Left ventricle myocardium inferior (tissue), 1 donor: ENCODE results near the gene DYSF. TPM values are rescaled to one million over a fixed set of nuclear protein-coding genes. Genes with fewer than 3 reads are reported as not detected.

ENCODE experiments used
- DNase-seq: peaks from one replicate; pipeline ENCODE4 v3.0.0-alpha.2; 2020
- H3K27ac ChIP-seq: fragments of 200-600 bp; replicated peaks from 2 replicates; pipeline ENCODE4 v1.8.0; 2021
- H3K27me3 ChIP-seq: fragments of 200-600 bp; 2 replicates; pipeline ENCODE4 v1.8.0; 2021; ENCODE audit warnings: low read depth
- H3K36me3 ChIP-seq: fragments of 200-600 bp; 2 replicates; pipeline ENCODE4 v1.8.0; 2021
- H3K4me1 ChIP-seq: fragments of 200-600 bp; 2 replicates; pipeline ENCODE4 v1.8.0; 2021
- H3K4me3 ChIP-seq: fragments of 200-600 bp; 2 replicates; pipeline ENCODE4 v1.8.0; 2021; ENCODE audit warnings: mild to moderate bottlenecking, moderate library complexity
- H3K9me3 ChIP-seq: fragments of 200-600 bp; replicated peaks from 2 replicates; pipeline ENCODE4 v1.8.0; 2021
- intact Hi-C: fragments of 100-400 bp; cut with micrococcal nuclease; formaldehyde crosslinking; loops from one replicate; pipeline ENCODE4 v1.11.0; 2022
- total RNA-seq: library from RNA; stranded (reverse); fragmentation: NEBNext Ultra II Directional; extraction: Animal tissue kit (Norgen Biotek cat#: 25700); gene quantifications from one replicate; pipeline ENCODE4 v1.2.1, GENCODE V29; 2021
- TF ChIP-seq, protein P1 (sequence below): fragments of 200-600 bp; IDR thresholded peaks from 2 replicates; pipeline ENCODE4 v1.8.0; 2021; ENCODE audit warnings: antibody characterized with exemption, mild to moderate bottlenecking, borderline replicate concordance
- donor health status: DM: no; HTN: yes; CAD: no; lungs with severe emphysema.

Gene DYSF
- total RNA-seq, 1 donor from 2014 or later = 48.2 TPM

DNA sequence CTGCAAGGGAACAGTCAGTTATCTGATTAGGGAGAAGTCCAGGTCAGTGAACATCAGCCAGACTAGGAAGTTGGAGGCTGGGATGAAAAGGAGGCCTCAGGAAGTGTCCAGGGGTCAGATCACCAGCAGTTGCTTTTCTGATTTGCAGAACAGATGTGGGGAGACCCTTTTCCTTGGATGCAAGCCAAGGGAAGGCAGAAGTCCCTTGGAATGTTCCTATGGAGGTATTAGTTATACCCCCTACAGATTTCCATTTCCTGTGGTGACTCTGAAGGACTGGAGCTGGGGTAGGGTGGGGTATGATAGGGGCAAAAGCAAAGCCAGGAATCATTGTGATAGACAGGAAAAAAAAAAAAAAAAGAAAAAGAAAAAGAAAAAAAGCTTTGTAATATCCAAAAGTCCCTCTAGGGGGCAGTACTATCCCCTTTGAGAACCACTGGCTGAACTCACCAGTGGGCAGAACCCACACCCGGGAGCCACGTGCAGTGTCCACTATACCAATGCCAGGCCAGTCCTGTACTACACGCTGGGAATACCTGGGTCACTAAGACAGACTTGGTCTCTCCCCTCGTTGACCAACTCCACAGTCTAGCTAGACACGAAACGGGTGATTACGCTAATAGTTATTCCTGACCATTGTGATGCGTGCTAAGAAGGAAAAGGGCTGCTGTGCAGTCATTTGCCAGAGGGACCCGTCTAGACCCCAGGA lies 7.4 kb downstream of the DYSF start:
- TF ChIP-seq, protein P1, sequence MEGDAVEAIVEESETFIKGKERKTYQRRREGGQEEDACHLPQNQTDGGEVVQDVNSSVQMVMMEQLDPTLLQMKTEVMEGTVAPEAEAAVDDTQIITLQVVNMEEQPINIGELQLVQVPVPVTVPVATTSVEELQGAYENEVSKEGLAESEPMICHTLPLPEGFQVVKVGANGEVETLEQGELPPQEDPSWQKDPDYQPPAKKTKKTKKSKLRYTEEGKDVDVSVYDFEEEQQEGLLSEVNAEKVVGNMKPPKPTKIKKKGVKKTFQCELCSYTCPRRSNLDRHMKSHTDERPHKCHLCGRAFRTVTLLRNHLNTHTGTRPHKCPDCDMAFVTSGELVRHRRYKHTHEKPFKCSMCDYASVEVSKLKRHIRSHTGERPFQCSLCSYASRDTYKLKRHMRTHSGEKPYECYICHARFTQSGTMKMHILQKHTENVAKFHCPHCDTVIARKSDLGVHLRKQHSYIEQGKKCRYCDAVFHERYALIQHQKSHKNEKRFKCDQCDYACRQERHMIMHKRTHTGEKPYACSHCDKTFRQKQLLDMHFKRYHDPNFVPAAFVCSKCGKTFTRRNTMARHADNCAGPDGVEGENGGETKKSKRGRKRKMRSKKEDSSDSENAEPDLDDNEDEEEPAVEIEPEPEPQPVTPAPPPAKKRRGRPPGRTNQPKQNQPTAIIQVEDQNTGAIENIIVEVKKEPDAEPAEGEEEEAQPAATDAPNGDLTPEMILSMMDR = peak; percentile 73
- no peak for DNase-seq
- no peaks in the 10 kb centered on the region for H3K36me3 ChIP-seq
- intact Hi-C loops = loop anchor here (5.0 kb wide), 1 partner anchor 47 kb away; no protein-coding TSS in a partner anchor
- H3K4me1 ChIP-seq = peaks cover 96% of the 10 kb centered on the region
- H3K9me3 ChIP-seq = no peaks in the 10 kb centered on the region
- H3K27ac ChIP-seq = peak overlapping the region; percentile 91
- H3K4me3 ChIP-seq = no peak overlapping the region
- H3K27me3 ChIP-seq = no peaks in the 10 kb centered on the region

DNA sequence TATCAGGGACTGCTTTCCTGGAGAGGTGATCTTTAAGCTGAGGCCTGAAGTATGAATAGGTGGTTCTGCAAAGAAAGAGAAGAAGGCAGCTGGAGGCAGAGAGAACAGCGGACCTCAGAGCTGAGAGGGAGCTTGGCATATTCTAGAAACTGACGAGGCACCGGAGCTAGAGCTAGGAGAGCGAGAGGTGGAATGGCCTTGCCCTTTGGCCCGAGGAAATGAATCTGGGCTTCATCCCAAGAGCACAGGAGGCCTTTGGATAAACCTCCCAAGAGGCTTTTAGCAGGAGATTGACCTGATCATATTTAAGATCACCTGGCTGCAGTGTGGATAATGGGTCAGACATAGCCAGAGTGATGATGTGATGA lies 7.9 kb downstream of the DYSF start:
- intact Hi-C loops = loop anchor here (5.0 kb wide), 1 partner anchor 46 kb away; no protein-coding TSS in a partner anchor
- Histone ChIP-seq H3K27ac (peak overlapping the region; percentile 91), H3K9me3 (no peaks in the 10 kb centered on the region), H3K4me1 (peaks cover 96% of the 10 kb centered on the region), H3K36me3 (no peaks in the 10 kb centered on the region), H3K27me3 (no peaks in the 10 kb centered on the region), H3K4me3 (no peak overlapping the region)
- no peak for DNase-seq
- TF ChIP-seq, protein P1 = no peak

DNA sequence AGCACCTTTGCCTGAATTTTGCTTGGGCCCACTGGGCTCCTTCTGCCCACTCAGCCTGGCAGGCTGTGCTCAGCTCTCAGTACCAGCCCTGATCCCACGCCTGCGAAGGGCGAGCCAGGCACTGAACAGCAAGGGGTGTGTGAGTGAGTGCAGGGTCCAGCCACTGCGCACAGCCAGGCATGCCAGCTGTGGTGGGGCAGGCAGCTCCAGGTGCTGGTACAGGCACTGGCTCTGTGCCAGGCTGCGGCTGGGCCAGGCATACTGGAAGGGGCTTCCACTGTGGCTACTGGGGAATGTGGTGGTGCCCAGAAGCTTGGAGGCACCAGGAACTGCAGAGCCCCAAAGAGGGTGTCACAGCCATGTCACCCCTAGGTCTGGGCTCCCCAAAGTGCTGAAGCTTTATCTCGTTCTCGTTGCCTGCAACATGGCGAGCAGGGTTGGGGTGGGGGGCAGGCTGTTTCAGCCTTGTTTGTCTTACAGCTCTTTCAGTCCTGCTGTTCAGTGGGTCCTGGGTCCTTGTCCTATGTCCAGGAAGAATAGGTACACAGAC lies 8.8 kb downstream of the DYSF start:
- no peak for DNase-seq
- H3K4me1 ChIP-seq = peaks cover 96% of the 10 kb centered on the region
- peak overlapping the region; percentile 16 for H3K27ac ChIP-seq
- TF ChIP-seq, protein P1 = no peak
- H3K36me3 ChIP-seq = no peaks in the 10 kb centered on the region
- intact Hi-C loops = loop anchor here (5.0 kb wide), 1 partner anchor 45 kb away; no protein-coding TSS in a partner anchor
- H3K27me3 ChIP-seq = no peaks in the 10 kb centered on the region
- H3K9me3 ChIP-seq = no peaks in the 10 kb centered on the region
- no peak overlapping the region for H3K4me3 ChIP-seq

DNA sequence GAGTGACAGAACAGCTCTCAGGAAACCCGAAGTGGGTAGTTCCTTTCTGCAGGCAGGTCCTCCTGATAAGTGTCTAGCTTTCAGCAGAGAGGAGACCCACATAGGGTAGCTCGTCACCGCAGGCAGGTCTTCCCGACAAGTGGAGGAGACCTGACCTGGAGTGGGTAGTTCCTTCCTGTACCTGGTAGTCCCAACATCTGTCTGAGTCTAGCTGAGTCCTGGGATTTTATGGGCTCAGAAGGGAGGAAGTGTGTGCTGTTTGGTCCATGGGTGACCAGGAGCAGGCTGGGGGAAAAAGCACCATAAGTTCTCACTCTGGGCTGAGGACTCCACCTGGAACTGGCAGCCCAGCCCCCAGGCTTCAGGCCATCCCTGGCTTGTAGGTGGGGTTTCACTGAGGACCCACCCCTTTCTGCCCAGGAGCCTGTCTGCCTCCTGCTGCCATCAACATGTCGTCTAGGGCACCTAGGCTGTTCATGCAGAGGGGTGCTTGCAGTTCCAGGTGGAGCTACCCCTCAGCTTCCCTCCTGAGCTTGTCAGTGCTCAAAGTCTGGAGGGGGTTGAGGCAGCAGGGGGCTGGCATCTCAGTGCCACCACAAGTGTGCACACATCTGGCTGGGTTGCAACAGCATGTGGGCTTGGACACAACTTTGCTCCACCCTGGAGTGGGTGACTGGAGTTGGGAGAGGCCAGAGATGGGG lies 9.4 kb downstream of the DYSF start:
- Histone ChIP-seq H3K27me3 (no peaks in the 10 kb centered on the region), H3K4me1 (peaks cover 96% of the 10 kb centered on the region)
- intact Hi-C loops = loop anchor here (5.0 kb wide), 1 partner anchor 45 kb away; no protein-coding TSS in a partner anchor

DNA sequence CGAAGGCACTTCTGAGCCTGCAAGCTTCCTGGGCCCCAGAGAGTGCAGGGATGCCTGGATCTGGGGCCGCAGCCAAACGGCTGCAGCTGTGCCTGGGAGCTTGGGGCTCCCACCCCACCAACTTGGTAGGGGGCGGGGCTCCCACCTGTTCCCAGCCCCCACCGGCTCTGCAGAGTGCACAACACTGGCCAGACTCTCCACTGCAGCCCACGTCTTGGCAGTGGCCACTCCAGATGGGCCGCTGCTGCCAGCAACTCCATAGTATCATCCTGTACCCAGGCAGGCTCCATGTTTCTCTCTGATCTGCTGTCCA lies 9.9 kb downstream of the DYSF start:
- Histone ChIP-seq H3K27me3 (no peaks in the 10 kb centered on the region), H3K36me3 (no peaks in the 10 kb centered on the region), H3K4me1 (peaks cover 96% of the 10 kb centered on the region), H3K27ac (no peak overlapping the region), H3K4me3 (no peak overlapping the region), H3K9me3 (no peaks in the 10 kb centered on the region)
- intact Hi-C loops = loop anchor here (5.0 kb wide), 1 partner anchor 44 kb away; no protein-coding TSS in a partner anchor
- DNase-seq = no peak
- TF ChIP-seq, protein P1 = no peak

More for the DNA sequence above, 9.4 kb downstream of the DYSF start:
- H3K36me3 ChIP-seq = no peaks in the 10 kb centered on the region
- H3K4me3 ChIP-seq = no peak overlapping the region
- no peak for DNase-seq
- TF ChIP-seq, protein P1 = no peak
- H3K27ac ChIP-seq = no peak overlapping the region
- no peaks in the 10 kb centered on the region for H3K9me3 ChIP-seq
